HCT116 (cell line): ENCODE results near the gene UBE2E2. TPM values are rescaled to one million over a fixed set of nuclear protein-coding genes. Genes with fewer than 3 reads are reported as not detected.

Source experiments
- ATAC-seq: fragments of 200-7000 bp; cut with Tn5 transposase; 2 replicates; pipeline ENCODE4 v1.9.1; 2020; ENCODE audit warnings: mild to moderate bottlenecking, moderate library complexity
- BruUV-seq: library from RNA; stranded (reverse); fragments of 400-500 nt; replicated peaks from 2 replicates; lab custom pipeline; 2021; lab: Mats Ljungman, UMichigan
- CTCF ChIA-PET: fragments of 300-600 bp; sonication (Branson Sonifier 250); formaldehyde crosslinking; loops from one replicate; lab custom pipeline; 2021; ENCODE audit warnings: antibody characterized with exemption; lab: Charles Lee
- POLR2A ChIA-PET: fragments of 300-600, 350-600 bp; sonication (Branson Sonifier 250); formaldehyde crosslinking; loops from one replicate; lab custom pipeline; 2021; ENCODE audit warnings: antibody characterized with exemption; lab: Charles Lee
- RAD21 ChIA-PET, 2 experiments: fragments of 300-600 bp; sonication (Branson Sonifier 250); formaldehyde crosslinking; loops; one replicate each; lab custom pipeline; 2023; ENCODE audit warnings: low total read pairs in 2 of 2; ENCODE audit not compliant: uncharacterized antibody in 2 of 2, unreplicated experiment in 2 of 2, low non-redundant PET in 1 of 2; lab: Charles Lee
- DNase-seq: peaks from one replicate; pipeline ENCODE4 v3.0.0-alpha.2; 2010; ENCODE audit warnings: low read depth, low spot score
- H2AFZ ChIP-seq: fragments of 200-600 bp; shearing (Covaris generic), sonication (generic); 2 replicates; pipeline ENCODE4 v1.6.1; 2017; ENCODE audit warnings: low read depth, mixed run types, mixed read lengths, antibody characterized with exemption, low read length; ENCODE audit not compliant: poor library complexity, severe bottlenecking
- H3K27ac ChIP-seq: 2 replicates; pipeline ENCODE4 v1.5.1; 2012; ENCODE audit warnings: low read depth, low read length
- H3K27me3 ChIP-seq: fragments of 200-600 bp; sonication (generic); 2 replicates; pipeline ENCODE4 v1.6.1; 2016; ENCODE audit warnings: mixed run types, low read length, mixed read lengths; ENCODE audit not compliant: insufficient read depth
- H3K36me3 ChIP-seq, 2 experiments: fragments of 200-500 bp in 1 of 2; fragments of 200-600 bp in 1 of 2; sonication (Bioruptor generic) in 1 of 2; sonication (generic) in 1 of 2; 2 replicates each; pipeline versions ENCODE4 v1.5.1 to v1.6.1; 2014 to 2016; ENCODE audit warnings: low read length in 2 of 2, inconsistent platforms in 1 of 2, mixed read lengths in 1 of 2, mixed run types in 1 of 2; ENCODE audit not compliant: insufficient read depth in 2 of 2, control insufficient read depth in 1 of 2
- H3K4me1 ChIP-seq, 2 experiments: fragments of 200-600 bp in 1 of 2; sonication (generic) in 1 of 2; 2 replicates each; pipeline versions ENCODE4 v1.5.1 to v1.6.1; 2012 to 2017; ENCODE audit warnings: low read length in 2 of 2, inconsistent platforms in 1 of 2, mild to moderate bottlenecking in 1 of 2, mixed read lengths in 1 of 2, mixed run types in 1 of 2, moderate library complexity in 1 of 2; ENCODE audit not compliant: insufficient read depth in 2 of 2, control insufficient read depth in 1 of 2
- H3K4me2 ChIP-seq: fragments of 200-600 bp; sonication (generic); 2 replicates; pipeline ENCODE4 v1.6.1; 2017; ENCODE audit warnings: mixed run types, low read length, mixed read lengths
- H3K4me3 ChIP-seq, 2 experiments: fragments of 200-600 bp in 1 of 2; sonication (generic) in 1 of 2; replicated peaks in 1 of 2; 2 replicates each; pipeline ENCODE4 v1.5.1; 2011 to 2016; ENCODE audit warnings: low read length in 2 of 2, control low read depth in 1 of 2, low read depth in 1 of 2, mild to moderate bottlenecking in 1 of 2, mixed read lengths in 1 of 2, mixed run types in 1 of 2
- H3K79me2 ChIP-seq: fragments of 200-600 bp; sonication (generic); 2 replicates; pipeline ENCODE4 v1.6.1; 2017; ENCODE audit warnings: mild to moderate bottlenecking, mixed run types, low read length, moderate library complexity, mixed read lengths; ENCODE audit not compliant: insufficient read depth
- H3K9ac ChIP-seq: fragments of 200-600 bp; sonication (generic); 2 replicates; pipeline ENCODE4 v1.6.1; 2016; ENCODE audit warnings: low read length, mixed read lengths
- H3K9me2 ChIP-seq: fragments of 200-600 bp; sonication (generic), shearing (Covaris generic); 2 replicates; pipeline ENCODE4 v1.6.1; 2017; ENCODE audit warnings: mixed run types, mild to moderate bottlenecking, moderate library complexity; ENCODE audit not compliant: insufficient read depth
- H3K9me3 ChIP-seq, 2 experiments: fragments of 200-500 bp in 1 of 2; fragments of 200-600 bp in 1 of 2; sonication (Bioruptor generic) in 1 of 2; sonication (generic) in 1 of 2; 2 replicates each; pipeline ENCODE4 v1.6.1; 2014 to 2017; ENCODE audit warnings: low read length in 2 of 2, mixed read lengths in 2 of 2, inconsistent platforms in 1 of 2, low read depth in 1 of 2, mild to moderate bottlenecking in 1 of 2, mixed run types in 1 of 2, moderate library complexity in 1 of 2; ENCODE audit not compliant: control insufficient read depth in 1 of 2, insufficient read depth in 1 of 2
- H4K20me1 ChIP-seq: fragments of 200-600 bp; sonication (generic), shearing (Covaris generic); 2 replicates; pipeline ENCODE4 v1.6.1; 2017; ENCODE audit warnings: mixed run types, mild to moderate bottlenecking, moderate library complexity; ENCODE audit not compliant: insufficient read depth
- CEBPB ChIP-seq: IDR thresholded peaks from 2 replicates; pipeline ENCODE4 v1.6.1; 2012; ENCODE audit warnings: low read depth
- TCF7L2 ChIP-seq: IDR thresholded peaks from 2 replicates; pipeline ENCODE4 v1.7.0; 2011; ENCODE audit warnings: borderline replicate concordance, inconsistent platforms; ENCODE audit not compliant: insufficient read depth, insufficient read length; ENCODE audit errors: extremely low read depth
- intact Hi-C: fragments of 100-400 bp; cut with micrococcal nuclease; formaldehyde crosslinking; loops from 2 replicates; pipeline ENCODE4 v1.10.0; 2022
- total RNA-seq: library from RNA; stranded (reverse); gene quantifications from one replicate; pipeline ENCODE4 v1.2.1, GENCODE V29; 2021; ENCODE audit not compliant: unreplicated experiment
- TF ChIP-seq, protein P1 (sequence below), 3 experiments: fragments of 200-600 bp in 1 of 3; sonication (generic) in 1 of 3; IDR thresholded peaks in 2 of 3; conservative IDR thresholded peaks in 1 of 3; 2 replicates each; pipeline ENCODE4 v1.5.1; 2012 to 2017; ENCODE audit warnings: low read depth in 2 of 3, low read length in 2 of 3, antibody characterized with exemption in 1 of 3, borderline replicate concordance in 1 of 3, control low read depth in 1 of 3, mild to moderate bottlenecking in 1 of 3, mixed read lengths in 1 of 3, mixed run types in 1 of 3, moderate library complexity in 1 of 3; ENCODE audit not compliant: insufficient read depth in 1 of 3

The UBE2E2 gene
- total RNA-seq, 1 experiment from 2014 or later: 21.4 TPM

DNA sequence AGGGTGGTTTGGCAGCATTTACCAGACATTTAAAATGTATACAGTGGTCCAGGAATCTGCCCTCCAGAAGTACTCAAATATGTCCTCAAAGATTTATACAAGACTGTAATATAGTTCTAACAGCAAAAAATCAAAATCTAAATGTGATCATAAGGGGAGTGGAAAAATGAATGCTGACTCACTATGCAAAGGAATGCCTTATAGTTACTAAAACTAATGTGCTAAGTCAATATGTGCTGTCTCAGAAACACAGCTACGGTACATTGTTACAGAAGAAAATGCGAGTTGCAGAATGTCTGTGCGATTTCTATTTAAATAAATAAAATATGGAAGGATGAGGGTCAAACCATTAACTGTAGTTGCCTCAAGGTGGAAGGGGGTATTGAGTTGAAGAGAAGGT lies 372.6 kb downstream of the UBE2E2 start:
- no peak for DNase-seq
- Histone ChIP-seq H3K36me3 (no peaks in the 10 kb centered on the region), H3K4me1 (peaks cover 2 to 15% of the 10 kb centered on the region in 2 experiments; a peak in 2 of 4 replicates), H3K9ac (no peak overlapping the region), H3K27me3 (no peaks in the 10 kb centered on the region), H3K9me2 (no peaks in the 10 kb centered on the region), H3K4me3 (no peak overlapping the region), H2AFZ (no peak overlapping the region), H4K20me1 (no peaks in the 10 kb centered on the region), H3K27ac (no peak overlapping the region), H3K4me2 (no peak overlapping the region), H3K79me2 (no peaks in the 10 kb centered on the region), H3K9me3 (no peaks in the 10 kb centered on the region)
- BruUV-seq: no TSS peak
- no peak for ATAC-seq
- TF ChIP-seq, protein P1, sequence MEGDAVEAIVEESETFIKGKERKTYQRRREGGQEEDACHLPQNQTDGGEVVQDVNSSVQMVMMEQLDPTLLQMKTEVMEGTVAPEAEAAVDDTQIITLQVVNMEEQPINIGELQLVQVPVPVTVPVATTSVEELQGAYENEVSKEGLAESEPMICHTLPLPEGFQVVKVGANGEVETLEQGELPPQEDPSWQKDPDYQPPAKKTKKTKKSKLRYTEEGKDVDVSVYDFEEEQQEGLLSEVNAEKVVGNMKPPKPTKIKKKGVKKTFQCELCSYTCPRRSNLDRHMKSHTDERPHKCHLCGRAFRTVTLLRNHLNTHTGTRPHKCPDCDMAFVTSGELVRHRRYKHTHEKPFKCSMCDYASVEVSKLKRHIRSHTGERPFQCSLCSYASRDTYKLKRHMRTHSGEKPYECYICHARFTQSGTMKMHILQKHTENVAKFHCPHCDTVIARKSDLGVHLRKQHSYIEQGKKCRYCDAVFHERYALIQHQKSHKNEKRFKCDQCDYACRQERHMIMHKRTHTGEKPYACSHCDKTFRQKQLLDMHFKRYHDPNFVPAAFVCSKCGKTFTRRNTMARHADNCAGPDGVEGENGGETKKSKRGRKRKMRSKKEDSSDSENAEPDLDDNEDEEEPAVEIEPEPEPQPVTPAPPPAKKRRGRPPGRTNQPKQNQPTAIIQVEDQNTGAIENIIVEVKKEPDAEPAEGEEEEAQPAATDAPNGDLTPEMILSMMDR (IDR thresholded peaks at IDR 0.05 in 2 of 3, conservative IDR thresholded peaks at IDR 0.05 in 1 of 3; ENCODE audit: borderline replicate concordance in 1 of 3, insufficient read depth in 1 of 3, low read depth in 2 of 3, low read length in 2 of 3): no peak
- intact Hi-C loops: no loop called here
- RAD21 ChIA-PET: no interaction called here
- POLR2A ChIA-PET: no interaction called here
- CTCF ChIA-PET: no interaction called here

- intact Hi-C loops: no loop called here
- no peaks in the 10 kb centered on the region for H3K36me3 ChIP-seq
- TF ChIP-seq TCF7L2 (no peak), CEBPB (peak; percentile 36)
- H3K27ac ChIP-seq: no peak overlapping the region
- RAD21 ChIA-PET: no interaction called here
- BruUV-seq: no TSS peak
- H3K9ac ChIP-seq: no peak overlapping the region
- POLR2A ChIA-PET: interaction anchor here (1.0 kb wide), 1 partner anchor 92 kb away, joined by 3 read pairs; no protein-coding TSS in a partner anchor
- no peaks in the 10 kb centered on the region for H3K9me3 ChIP-seq
- ATAC-seq (no peak; the same call in 1 of the 2 replicates), DNase-seq (no peak)
- H3K79me2 ChIP-seq: no peaks in the 10 kb centered on the region
- H3K27me3 ChIP-seq: no peaks in the 10 kb centered on the region
- CTCF ChIA-PET: no interaction called here
- no peaks in the 10 kb centered on the region for H3K9me2 ChIP-seq
- no peak overlapping the region for H3K4me2 ChIP-seq
- no peak overlapping the region for H3K4me3 ChIP-seq
- peaks cover 2 to 15% of the 10 kb centered on the region in 2 experiments; a peak in 2 of 4 replicates for H3K4me1 ChIP-seq
- no peak overlapping the region for H2AFZ ChIP-seq
- no peaks in the 10 kb centered on the region for H4K20me1 ChIP-seq
Measured at GRCh38 chr3:23576379-23576959, 373.3 kb downstream of the UBE2E2 start.
